Activated naive CD8-positive, alpha-beta T cell treated with anti-CD3 and anti-CD28 coated beads, Interleukin-2, amount 50 U/mL, for 24 hours (primary cell): ENCODE results near the gene USP51.
A peak's percentile ranks its signal among the peaks of the same experiment; 100 is the strongest.
"Not testable (repeated sequence)": the region's sequence is repeated elsewhere in the genome, so short reads cannot be mapped to it uniquely, and the experiment has no call there.

ENCODE experiments used
- ATAC-seq: fragments of 150-1000 bp; cut with Tn5 transposase; one replicate; pipeline ENCODE4 v1.10.0; 2021
- DNase-seq: peaks from one replicate; pipeline ENCODE4 v3.0.0; 2021
- H3K27ac Mint-ChIP-seq: one replicate; pipeline ENCODE4 v1.8.0; 2021; ENCODE audit warnings: mild to moderate bottlenecking, mixed read lengths
- H3K27me3 Mint-ChIP-seq: one replicate; pipeline ENCODE4 v1.8.0; 2021; ENCODE audit warnings: mixed read lengths
- H3K36me3 Mint-ChIP-seq: one replicate; pipeline ENCODE4 v1.8.0; 2021; ENCODE audit warnings: low read depth, mixed read lengths
- H3K4me1 Mint-ChIP-seq: one replicate; pipeline ENCODE4 v1.8.0; 2021; ENCODE audit warnings: mixed read lengths
- H3K4me3 Mint-ChIP-seq: one replicate; pipeline ENCODE4 v1.8.0; 2021; ENCODE audit warnings: mild to moderate bottlenecking, moderate library complexity, mixed read lengths
- H3K9me3 Mint-ChIP-seq: one replicate; pipeline ENCODE4 v1.8.0; 2021; ENCODE audit warnings: mixed read lengths

Gene USP51

DNA sequence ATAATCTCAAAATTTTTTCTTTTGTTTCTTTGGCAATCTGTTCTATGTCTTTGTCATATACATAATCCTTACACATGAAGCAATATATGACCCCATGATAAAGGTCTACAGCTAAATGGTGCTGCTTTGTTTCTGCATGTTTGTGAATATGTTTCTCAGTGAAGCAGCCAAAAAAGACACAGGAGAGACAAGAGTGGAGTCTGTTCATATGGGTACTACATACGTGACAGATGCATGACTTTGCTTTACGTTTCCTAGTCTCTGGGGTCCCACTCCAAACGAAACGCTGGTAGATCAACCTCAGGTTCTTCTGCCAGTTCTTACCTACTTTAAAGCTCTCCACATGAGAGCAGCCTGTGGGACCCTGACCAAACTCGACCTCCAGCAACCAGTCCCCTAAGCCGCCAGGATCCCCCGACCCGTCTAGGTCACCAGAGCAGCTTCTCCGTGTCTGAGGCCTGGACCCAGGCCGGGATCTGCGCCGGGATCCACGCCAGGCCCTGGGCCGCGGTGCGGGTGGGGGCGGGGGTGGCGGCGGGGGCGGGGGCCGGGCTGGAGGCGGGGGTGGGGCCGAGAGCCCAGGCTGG is 1.5 kb downstream of the USP51 start:
- DNase-seq, result no peak
- H3K27me3 Mint-ChIP-seq, result no peaks in the 10 kb centered on the region
- H3K9me3 Mint-ChIP-seq, result no peaks in the 10 kb centered on the region
- no peak for ATAC-seq
- H3K4me3 Mint-ChIP-seq, result peak overlapping the region; percentile 71
- peaks cover 14% of the 10 kb centered on the region for H3K4me1 Mint-ChIP-seq
- H3K27ac Mint-ChIP-seq, result peak overlapping the region; percentile 46
- no peaks in the 10 kb centered on the region for H3K36me3 Mint-ChIP-seq

DNA sequence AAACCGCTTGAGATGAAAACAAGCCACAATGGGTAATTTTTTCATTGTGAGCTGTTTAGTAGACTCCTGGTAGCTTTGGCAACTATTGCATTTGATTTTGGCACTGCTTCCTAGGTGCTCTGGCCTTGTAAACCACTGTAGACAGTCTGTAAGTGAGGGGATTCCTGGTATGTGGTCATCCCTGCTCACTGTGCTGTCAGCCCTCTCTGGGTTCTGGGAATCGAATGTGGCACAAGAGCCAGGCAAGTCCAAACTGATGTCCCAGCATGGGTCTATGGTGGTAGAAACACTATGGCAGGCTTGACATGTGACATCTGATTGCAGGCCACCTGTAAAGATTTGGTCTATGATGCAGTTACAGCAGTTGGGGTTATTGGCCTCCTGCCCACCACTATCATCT is 2.5 kb downstream of the USP51 start:
- no peak for DNase-seq
- Mint-ChIP-seq H3K36me3 (no peaks in the 10 kb centered on the region), H3K4me1 (peaks cover 14% of the 10 kb centered on the region), H3K9me3 (no peaks in the 10 kb centered on the region), H3K27me3 (no peaks in the 10 kb centered on the region), H3K4me3 (no peak overlapping the region), H3K27ac (no peak overlapping the region)
- ATAC-seq, result no peak

DNA sequence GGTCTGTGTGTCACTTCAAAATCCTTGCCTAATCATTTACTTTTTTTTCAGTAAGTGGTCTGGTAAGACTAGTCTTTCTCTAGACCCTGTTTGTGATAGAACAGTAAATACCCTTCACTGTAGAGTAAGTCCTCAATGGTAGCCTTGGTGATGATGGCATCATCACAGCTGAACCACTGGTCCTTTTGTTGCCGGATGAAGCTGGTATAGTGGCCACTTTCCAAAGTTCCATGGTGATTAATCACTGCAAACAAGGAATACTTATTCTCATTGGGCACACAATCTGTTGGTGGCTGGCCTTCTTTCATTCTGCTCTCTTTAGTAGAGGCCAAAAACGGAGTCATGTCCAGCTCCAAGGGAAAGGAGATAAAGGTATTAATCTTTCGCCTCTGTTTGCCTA is 2.9 kb downstream of the USP51 start:
- H3K27me3 Mint-ChIP-seq, result no peaks in the 10 kb centered on the region
- H3K27ac Mint-ChIP-seq, result no peak overlapping the region
- peaks cover 14% of the 10 kb centered on the region for H3K4me1 Mint-ChIP-seq
- no peaks in the 10 kb centered on the region for H3K9me3 Mint-ChIP-seq
- H3K4me3 Mint-ChIP-seq, result no peak overlapping the region
- ATAC-seq, result no peak
- H3K36me3 Mint-ChIP-seq, result no peaks in the 10 kb centered on the region
- no peak for DNase-seq

DNA sequence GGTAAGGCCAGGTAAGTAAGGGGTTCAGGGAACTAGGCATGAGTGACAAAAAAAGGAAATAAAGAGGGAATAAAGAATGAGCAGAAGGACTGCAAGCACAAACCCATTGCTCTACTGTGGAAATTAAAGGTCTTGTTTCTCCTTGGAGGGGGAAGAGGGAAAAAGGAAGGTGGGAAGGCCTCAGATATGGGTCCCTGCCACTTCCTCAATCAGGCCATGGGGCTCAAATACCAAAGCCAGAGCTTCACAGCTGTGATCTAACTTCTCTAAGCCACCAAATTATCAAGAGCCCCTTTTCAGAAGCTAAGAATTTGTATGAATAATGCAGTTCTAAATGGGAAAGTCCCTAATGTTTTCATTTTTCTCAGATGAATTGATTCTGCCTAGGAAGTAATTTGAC is 4.7 kb downstream of the USP51 start:
- DNase-seq (no peak), ATAC-seq (no peak)
- Mint-ChIP-seq H3K27ac (no peak overlapping the region), H3K27me3 (no peaks in the 10 kb centered on the region), H3K9me3 (no peaks in the 10 kb centered on the region), H3K4me3 (no peak overlapping the region), H3K4me1 (peaks cover 8% of the 10 kb centered on the region), H3K36me3 (no peaks in the 10 kb centered on the region)

DNA sequence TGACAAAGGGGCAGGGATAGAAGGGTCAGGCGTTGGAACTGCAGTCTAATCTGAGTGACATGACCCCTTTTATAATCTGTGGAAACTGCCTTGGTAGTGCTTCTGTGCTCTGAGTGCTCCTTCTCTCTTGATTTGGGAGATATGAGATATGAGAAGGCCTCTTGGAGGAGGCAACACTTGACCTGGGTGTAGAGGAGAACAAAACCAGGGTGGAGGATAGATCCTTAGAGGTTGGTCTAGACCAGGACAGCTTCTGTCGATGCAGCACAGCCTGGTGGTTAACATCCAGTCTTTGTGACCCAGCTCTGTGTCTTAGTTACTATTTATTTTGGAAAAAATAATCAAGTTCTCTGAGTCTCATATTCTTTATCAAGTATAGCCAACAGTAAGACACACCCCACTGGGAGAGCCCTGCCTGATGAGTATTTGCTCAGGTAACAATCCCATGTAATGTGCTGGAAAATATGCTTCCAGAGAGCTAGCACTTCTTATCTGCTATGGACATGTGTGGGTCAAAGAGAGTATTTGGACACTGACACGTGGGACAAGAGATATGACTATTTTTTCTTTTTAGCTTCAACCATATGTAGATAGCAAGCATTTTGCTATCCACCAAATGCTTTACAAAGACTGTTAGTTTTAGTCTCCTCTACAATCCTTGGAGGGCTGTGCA is 9.1 kb downstream of the USP51 start:
- no peaks in the 10 kb centered on the region for H3K36me3 Mint-ChIP-seq
- H3K9me3 Mint-ChIP-seq, result no peaks in the 10 kb centered on the region
- DNase-seq (no peak), ATAC-seq (no peak)
- H3K4me3 Mint-ChIP-seq, result no peak overlapping the region
- no peaks in the 10 kb centered on the region for H3K27me3 Mint-ChIP-seq
- no peaks in the 10 kb centered on the region for H3K4me1 Mint-ChIP-seq
- no peak overlapping the region for H3K27ac Mint-ChIP-seq

DNA sequence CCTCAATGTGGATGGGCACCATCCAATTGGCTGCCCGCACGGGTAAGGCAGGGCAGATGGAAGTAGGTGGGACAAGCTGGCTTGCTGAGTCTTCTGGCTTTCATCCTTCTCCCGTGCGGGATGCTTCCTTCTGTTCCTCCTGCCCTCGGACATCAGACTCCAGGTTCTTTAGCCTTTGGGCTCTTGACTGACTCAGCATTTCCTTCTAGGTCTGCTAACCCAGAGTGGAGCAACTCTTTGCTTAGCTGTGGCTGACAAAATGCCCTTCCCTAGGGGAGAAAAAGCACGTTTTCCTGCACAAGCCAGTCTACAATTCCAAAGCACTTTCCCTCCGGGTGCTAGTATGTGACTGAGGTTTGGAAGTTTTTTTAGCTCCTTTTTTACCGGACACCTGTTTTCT is 9.7 kb downstream of the USP51 start:
- not testable (repeated sequence) for H3K27me3 Mint-ChIP-seq, H3K36me3 Mint-ChIP-seq, H3K27ac Mint-ChIP-seq, DNase-seq, H3K4me1 Mint-ChIP-seq, H3K9me3 Mint-ChIP-seq, ATAC-seq, H3K4me3 Mint-ChIP-seq

DNA sequence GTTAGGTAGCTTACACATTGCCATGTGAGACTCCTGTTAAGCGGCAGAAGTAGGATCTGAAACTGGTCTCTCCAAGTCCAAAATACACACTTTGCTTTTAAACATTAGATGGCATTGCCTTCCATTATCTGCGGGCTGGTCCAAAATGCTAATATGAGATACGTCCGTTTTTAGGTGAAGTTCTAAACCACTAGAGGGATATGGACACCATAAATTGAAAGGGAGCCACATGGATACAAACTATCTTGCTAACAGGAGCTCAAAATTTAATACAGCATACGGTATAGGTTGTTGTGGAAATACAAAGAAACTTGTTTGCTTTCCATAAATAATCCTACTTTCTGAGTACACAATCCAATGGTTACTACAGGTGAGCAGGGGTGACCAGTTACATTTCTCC is 23.9 kb downstream of the USP51 start:
- not testable (repeated sequence) for H3K27ac Mint-ChIP-seq, H3K4me3 Mint-ChIP-seq, ATAC-seq, DNase-seq, H3K9me3 Mint-ChIP-seq, H3K4me1 Mint-ChIP-seq, H3K27me3 Mint-ChIP-seq, H3K36me3 Mint-ChIP-seq

DNA sequence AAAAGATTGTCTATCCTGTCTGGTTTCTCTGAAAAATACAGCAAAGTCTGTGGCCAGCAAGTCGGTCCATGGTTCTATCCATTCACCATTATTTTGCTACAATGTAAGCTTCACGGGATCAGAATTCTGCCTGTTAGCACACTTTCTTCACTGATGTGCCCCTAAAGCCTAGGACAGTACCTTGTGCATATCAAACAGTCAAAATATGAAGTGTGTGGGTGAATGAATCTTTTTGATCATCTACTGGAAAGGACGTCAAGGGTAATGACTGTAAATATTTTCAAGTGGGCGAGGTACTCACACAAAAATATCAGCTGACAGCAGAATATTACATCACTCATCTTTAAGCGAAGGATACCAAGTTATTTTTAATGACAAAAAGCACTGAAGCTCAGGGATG is 24.5 kb downstream of the USP51 start:
- H3K27me3 Mint-ChIP-seq, H3K36me3 Mint-ChIP-seq, H3K4me3 Mint-ChIP-seq, H3K4me1 Mint-ChIP-seq, H3K27ac Mint-ChIP-seq, H3K9me3 Mint-ChIP-seq, ATAC-seq, DNase-seq: not testable (repeated sequence)

DNA sequence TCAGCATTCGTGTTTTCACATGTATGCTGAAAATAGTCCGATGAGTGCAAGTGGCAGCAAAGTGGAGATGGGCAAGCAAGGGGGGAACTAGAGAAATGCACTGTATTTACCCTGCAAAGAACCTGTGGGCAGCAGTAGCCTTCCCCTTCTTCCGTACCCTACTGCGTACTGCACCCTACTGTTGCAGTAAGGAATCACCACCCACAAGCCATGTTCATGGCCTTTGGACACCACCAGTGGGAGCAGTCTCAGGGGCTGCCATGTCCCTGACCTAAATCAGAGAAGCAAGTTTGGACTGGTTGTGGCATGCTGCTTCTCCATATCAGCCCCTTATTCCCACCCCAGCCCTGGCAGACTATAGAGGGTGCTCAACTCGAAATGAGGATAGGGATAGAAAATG is 25.6 kb downstream of the USP51 start:
- ATAC-seq, result peak; percentile 46
- H3K27me3 Mint-ChIP-seq, DNase-seq: not testable (repeated sequence)

DNA sequence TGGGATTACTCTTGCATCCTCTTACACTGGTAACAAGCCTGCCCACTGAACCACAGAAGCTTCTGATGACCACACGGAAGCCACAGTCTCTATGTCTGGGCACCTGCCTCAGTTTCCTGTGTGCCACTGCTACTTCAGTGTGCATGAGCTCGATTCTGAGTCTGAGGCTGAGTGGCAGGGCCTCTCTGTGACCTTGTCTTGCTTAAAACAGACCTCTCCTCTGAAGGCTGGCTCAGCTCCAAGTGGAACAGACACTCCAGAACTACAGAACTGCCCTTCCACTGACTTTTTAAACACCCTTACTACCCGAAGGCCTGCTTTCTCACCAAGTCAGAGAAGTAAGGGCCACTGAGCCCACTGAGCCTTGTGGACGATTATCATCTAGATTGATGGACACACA is 29.7 kb downstream of the USP51 start:
- H3K9me3 Mint-ChIP-seq, ATAC-seq, H3K27me3 Mint-ChIP-seq, H3K4me3 Mint-ChIP-seq, H3K27ac Mint-ChIP-seq, H3K36me3 Mint-ChIP-seq, DNase-seq, H3K4me1 Mint-ChIP-seq: not testable (repeated sequence)

More for the DNA sequence above, 25.6 kb downstream of the USP51 start:
- not testable (repeated sequence) for H3K27ac Mint-ChIP-seq, H3K4me1 Mint-ChIP-seq, H3K4me3 Mint-ChIP-seq, H3K36me3 Mint-ChIP-seq, H3K9me3 Mint-ChIP-seq

DNA sequence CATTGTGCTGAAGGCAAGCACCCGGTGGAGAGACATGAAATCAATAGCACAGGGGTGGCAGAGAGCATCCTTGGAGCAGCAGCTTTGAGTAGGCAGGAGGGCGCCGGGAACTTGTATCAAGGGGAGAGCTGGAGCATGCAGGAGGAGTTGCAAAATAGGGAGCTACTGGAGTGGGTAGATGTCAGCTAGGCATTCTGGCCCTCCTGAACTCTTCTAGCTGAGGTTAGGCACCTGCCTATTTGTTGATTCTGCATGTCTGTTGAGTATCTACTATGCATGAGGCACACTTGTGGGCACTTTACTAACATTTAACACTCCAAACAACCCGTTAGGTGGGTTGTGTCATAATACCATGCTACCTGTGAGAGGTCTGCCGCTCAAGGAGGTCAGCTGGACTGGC is 30.2 kb downstream of the USP51 start:
- not testable (repeated sequence) for H3K9me3 Mint-ChIP-seq, ATAC-seq, H3K27ac Mint-ChIP-seq, DNase-seq, H3K4me3 Mint-ChIP-seq, H3K4me1 Mint-ChIP-seq, H3K27me3 Mint-ChIP-seq, H3K36me3 Mint-ChIP-seq

DNA sequence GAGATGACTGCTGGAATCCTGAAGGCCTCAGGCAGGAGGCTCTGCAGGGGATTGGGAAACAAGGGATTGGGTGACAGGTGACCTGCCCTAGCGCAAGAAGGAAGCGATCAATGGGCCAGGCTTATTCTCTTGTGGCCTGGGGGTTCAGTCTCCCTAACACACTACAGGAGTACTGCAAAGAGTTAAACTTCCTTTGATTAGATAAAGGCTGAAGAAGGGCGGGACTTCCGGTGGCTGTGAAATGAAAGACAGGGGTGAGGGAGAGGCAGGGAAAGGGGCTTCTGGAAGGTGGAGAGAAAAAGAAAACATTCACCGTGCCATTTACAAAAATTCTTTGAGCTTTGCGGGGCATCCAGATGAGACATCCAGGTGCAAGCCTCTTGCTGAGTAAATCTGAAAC is 33.9 kb downstream of the USP51 start:
- not testable (repeated sequence) for H3K27ac Mint-ChIP-seq, H3K36me3 Mint-ChIP-seq, ATAC-seq, H3K4me1 Mint-ChIP-seq, DNase-seq, H3K9me3 Mint-ChIP-seq, H3K27me3 Mint-ChIP-seq, H3K4me3 Mint-ChIP-seq

DNA sequence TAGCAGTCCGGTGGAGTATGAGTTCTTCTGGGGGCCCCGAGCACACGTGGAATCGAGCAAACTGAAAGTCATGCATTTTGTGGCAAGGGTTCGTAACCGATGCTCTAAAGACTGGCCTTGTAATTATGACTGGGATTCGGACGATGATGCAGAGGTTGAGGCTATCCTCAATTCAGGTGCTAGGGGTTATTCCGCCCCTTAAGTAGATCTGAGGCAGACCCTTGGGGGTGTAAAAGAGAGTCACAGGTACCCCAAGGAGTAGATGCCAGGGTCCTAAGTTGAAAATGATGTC is 36.9 kb downstream of the USP51 start:
- peak overlapping the region; percentile 93 for H3K4me3 Mint-ChIP-seq
- ATAC-seq, result no peak
- peaks cover 7% of the 10 kb centered on the region for H3K4me1 Mint-ChIP-seq
- no peaks in the 10 kb centered on the region for H3K36me3 Mint-ChIP-seq
- no peaks in the 10 kb centered on the region for H3K9me3 Mint-ChIP-seq
- peak overlapping the region; percentile 90 for H3K27ac Mint-ChIP-seq
- DNase-seq, result no peak
- H3K27me3 Mint-ChIP-seq, result no peaks in the 10 kb centered on the region

DNA sequence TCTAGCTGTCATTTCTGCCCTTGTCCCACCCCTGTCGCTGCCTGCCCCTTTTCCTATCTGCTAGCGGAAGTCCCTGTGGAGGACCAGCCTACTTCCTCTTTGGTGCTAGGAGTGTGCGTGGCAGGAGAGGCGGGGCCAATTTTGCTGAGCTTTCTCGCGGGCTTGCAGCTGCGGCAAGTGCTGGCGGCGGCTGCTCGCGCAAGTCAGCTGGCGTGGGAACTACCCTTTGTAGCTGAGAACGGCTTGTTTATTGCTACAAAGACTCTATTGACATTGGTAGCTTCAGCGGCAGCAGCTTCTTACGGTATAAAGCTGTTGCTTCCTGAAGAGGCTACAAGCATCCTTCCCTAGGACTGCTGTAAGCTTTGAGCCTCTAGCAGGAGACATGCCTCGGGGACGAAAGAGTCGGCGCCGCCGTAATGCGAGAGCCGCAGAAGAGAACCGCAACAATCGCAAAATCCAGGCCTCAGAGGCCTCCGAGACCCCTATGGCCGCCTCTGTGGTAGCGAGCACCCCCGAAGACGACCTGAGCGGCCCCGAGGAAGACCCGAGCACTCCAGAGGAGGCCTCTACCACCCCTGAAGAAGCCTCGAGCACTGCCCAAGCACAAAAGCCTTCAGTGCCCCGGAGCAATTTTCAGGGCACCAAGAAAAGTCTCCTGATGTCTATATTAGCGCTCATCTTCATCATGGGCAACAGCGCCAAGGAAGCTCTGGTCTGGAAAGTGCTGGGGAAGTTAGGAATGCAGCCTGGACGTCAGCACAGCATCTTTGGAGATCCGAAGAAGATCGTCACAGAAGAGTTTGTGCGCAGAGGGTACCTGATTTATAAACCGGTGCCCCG is 37.4 kb downstream of the USP51 start, which contains the start of gene MAGEH1:
Gene MAGEH1, plus strand, starts transcription at position 138 of the 843 bp plus-strand sequence. Its CDS starts 248 bp downstream, at position 386.
- Mint-ChIP-seq H3K27ac (peak within 1 kb of the TSS; percentile 90), H3K4me1 (peaks cover 7% of the 10 kb centered on the region), H3K9me3 (no peaks in the 10 kb centered on the region), H3K27me3 (no peaks in the 10 kb centered on the region), H3K36me3 (no peaks in the 10 kb centered on the region), H3K4me3 (peak within 1 kb of the TSS; percentile 93)
- peak; percentile 98 for ATAC-seq
- peak; percentile 73 for DNase-seq

DNA sequence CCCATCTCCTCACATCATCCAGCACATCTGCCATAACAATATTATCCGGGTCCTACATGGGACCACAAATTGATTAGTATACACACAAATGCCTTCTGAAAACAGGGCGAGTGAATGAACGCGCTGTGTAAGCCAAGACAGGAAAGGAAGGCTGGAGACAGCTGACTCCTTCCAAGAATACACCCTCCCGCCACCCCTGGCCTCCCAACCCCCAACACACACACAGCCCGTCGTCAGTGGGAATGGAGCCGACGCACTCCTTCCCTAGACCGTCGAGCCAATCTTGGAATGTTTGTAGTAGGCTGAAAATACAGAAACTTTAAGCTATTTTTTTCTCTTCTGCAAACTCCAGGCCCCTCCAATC is 38.0 kb downstream of the USP51 start:
- H3K4me1 Mint-ChIP-seq, result peaks cover 7% of the 10 kb centered on the region
- ATAC-seq, result peak; percentile 21

More for the DNA sequence above, 38.0 kb downstream of the USP51 start:
- Mint-ChIP-seq H3K27me3 (no peaks in the 10 kb centered on the region), H3K36me3 (no peaks in the 10 kb centered on the region), H3K27ac (peak overlapping the region; percentile 90), H3K4me3 (peak overlapping the region; percentile 93), H3K9me3 (no peaks in the 10 kb centered on the region)
- no peak for DNase-seq
